ENCODE measurements around the gene LCNL1. TPM values are rescaled to one million over a fixed set of nuclear protein-coding genes. Genes with fewer than 3 reads are reported as not detected.

The LCNL1 gene
- total RNA-seq, 1 donor from 2014 or later = not detected

DNA sequence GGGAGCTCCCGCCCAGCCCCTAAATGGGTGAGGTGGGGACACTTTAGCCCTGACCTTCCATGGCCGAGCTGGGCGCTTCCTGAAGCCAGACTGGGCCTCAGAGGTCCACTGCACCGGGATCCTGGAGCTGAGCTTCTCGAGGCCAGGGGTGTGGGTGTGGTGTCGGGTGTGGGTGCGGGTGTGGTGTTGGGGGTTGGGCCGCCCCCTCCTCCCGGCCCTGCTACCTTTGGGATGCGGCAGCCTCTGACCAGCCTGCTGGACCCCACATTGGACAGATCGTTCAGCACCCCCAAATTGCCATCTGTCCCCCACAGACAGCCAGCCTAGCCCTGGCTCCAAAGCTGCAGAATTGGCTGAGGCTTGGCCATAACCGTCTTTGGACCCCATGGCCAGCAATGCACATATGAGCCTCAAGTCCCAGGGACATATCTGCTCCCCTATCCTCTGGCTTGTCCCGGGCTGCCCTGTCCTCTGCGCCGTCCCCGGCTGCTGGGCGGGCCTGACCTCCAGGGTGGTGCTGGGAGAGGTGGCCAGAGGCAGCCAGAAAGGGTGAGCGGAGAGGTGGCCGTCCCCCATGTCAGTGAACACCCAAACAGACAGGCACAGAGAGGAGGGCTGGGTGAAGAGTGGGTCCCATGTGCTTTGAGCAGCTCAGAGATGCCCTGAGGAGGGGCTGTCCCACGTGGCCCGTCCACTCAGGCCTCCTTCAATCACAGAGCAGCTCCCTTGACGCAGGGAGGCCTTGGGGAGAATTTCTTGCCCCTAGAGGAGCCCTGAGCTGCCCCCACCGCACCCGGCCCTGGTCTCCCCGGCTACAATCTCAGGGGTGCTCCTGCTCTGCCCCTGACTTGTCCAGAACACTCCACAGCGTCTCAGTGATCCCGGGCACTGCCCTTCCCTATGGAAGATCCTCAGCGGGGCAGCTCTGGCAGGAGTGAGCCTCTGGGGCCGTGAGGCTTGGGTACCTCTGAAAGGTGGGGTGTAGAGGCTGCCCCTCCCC, 8.9 kb upstream of the LCNL1 start:
- DNase-seq (ENCODE audit: extremely low read depth, low read depth, low spot score) = no peak

DNA sequence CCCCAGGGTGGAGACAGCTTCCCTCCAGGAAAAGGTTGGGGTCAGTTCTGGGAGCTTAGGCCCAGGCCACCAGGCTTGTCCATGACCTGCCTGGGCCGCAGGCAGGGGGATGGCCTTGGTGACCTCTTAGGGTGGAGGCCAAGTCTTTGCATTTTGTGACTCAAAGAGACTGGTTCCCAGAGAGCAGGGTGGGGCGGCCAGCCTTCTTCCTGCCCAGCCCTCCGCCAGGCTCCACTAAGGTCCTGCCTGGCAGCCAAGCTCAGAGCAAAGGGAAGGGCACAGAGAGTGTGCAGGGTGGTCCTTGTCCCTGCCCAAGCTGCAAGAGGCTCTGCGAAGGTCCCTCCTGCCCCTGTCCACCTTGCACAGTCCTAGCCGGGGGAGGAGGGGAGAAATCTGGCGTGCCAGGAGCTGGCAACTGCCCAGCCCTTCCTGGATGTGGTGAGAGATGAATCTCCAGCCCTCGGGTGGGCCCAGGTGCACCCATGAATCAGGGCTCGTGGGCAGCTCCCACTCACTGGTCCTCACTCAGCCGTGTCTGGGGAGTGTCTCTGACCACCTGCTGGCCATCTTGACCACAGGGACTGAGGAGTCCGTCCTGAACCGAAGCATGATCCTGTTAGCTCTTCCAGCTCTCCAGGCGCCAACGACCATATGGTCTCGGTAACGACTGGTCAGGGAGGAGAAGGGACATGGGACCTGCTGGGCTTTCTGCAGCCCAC, 7.8 kb upstream of the LCNL1 start:
- DNase-seq (ENCODE audit: extremely low read depth, low read depth, low spot score) = no peak

DNA sequence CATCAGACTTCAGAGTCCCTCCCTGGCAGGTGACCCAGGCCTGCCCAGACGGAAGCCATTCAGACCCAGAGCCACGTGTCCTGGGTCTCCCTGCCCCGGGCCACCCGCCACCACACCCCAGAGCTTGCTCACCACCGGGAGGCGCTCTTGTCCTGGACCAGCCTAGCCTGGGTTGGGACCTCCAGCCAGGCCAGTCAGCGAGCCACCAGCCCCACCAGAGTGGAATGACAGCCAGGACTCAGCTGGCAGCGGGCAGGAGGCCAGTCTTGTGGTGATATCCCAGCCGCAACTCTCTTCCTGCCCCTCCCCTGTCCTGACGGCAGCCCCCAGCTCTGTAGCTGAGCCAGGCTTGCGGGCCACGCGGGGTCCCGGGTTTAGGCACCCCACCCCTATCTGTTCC, 7.1 kb upstream of the LCNL1 start:
- no peak for DNase-seq (ENCODE audit: extremely low read depth, low read depth, low spot score)

DNA sequence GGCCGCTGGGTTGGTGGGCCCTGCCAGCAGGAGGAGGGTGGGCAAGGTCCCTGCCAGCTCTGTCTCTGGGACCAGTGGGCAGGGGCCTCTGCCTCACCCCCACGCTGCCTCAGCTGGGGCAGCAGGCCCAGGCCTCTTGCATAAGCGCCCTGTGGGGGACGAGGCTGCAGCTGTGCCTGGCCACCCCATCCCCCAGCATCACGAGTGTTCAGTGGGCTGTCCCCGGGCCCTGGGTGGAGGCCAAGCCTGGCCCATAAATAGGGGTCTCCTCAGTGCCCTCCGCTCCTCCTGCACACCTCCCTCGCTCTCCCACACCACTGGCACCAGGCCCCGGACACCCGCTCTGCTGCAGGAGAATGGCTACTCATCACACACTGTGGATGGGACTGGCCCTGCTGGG, 5.6 kb upstream of the LCNL1 start, which contains the start of gene PTGDS:
PTGDS (plus strand) TSS at position 282 of the 400 bp plus-strand sequence; CDS start at position 357, 75 bp downstream.
- no peak for DNase-seq (ENCODE audit: extremely low read depth, low read depth, low spot score)

DNA sequence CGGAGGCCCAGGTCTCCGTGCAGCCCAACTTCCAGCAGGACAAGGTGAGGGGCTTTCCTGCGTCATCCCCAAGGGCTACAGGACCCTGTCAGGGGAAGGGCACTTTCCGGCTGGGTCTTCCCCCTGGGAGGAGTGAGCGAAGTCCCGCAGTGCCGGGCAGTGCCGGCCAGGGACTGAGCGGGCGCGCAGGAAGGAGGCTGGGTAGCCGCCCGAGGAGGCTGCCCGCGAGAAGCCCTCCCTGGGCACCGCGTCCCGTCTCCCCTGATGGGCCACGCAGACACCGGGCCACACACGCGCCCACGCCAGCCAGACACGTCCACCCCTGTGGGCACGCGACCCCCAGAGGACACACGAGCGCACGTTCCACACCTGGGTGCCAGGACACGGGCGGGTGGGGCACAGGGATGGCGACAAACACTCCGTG, 5.1 kb upstream of the LCNL1 start:
- DNase-seq (ENCODE audit: extremely low read depth, low read depth, low spot score) = no peak

DNA sequence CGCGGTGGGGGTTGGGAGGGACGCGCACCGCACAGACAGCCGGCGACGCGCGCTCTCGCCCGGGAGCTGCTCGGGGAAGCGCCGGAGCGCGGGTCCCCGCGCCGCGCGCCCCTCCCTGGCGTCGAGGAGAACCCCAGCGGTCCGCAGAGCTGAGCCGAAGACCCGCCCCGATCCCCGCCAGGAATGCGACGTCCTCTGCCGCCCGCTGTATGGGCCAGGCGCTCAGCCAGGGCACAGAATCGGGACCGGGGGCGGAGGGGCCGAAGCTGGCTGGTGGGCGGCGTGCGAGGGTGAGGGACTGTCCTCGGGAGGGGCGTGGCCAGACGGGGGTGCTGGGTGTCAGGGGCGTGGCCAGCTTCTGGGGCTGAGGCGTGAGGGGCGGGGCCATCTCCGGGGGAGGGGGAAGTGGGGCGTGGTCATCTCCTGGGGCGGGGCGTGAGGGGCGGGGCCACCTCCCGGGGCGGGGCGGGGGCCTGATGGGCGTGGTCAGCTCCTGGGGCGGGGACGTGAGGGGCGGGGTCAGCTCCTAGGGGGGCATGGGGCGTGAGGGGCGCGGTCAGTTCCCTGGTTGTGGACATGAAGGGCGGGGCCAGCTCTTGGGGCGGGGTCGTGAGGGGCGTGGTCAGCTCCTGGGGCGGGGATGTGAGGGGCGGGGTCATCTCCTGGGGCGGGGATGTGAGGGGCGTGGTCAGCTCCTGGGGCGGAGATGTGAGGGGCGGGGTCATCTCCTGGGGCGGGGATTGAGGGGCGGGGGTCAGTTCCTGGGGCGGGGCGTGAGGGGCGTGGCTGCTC, 4.5 kb upstream of the LCNL1 start:
- no peak for DNase-seq (ENCODE audit: extremely low read depth, low read depth, low spot score)

DNA sequence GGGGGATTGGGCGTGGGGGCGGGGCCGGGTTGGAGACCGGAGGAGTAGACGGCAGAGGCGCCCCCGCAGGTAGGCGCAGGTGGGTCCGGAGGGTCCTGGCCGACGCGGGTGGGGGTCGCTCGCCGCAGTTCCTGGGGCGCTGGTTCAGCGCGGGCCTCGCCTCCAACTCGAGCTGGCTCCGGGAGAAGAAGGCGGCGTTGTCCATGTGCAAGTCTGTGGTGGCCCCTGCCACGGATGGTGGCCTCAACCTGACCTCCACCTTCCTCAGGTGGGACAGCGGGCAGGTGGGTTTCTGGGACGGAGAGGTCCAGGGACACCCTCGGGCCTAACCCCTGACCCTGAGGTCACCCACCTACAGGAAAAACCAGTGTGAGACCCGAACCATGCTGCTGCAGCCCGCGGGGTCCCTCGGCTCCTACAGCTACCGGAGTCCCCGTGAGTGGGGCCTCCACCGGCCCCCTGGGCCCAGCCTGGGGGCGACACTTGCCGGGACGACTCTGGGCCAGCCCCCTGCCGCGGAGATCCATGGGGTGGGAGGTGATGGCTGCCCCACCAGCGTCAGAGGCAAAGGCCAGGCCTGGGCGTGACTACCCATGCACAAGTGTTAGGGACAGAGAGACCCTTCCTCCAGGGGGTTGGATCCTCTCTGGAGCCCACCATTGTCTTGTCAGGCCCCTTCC, 3.8 kb upstream of the LCNL1 start:
- DNase-seq (ENCODE audit: extremely low read depth, low read depth, low spot score) = no peak

DNA sequence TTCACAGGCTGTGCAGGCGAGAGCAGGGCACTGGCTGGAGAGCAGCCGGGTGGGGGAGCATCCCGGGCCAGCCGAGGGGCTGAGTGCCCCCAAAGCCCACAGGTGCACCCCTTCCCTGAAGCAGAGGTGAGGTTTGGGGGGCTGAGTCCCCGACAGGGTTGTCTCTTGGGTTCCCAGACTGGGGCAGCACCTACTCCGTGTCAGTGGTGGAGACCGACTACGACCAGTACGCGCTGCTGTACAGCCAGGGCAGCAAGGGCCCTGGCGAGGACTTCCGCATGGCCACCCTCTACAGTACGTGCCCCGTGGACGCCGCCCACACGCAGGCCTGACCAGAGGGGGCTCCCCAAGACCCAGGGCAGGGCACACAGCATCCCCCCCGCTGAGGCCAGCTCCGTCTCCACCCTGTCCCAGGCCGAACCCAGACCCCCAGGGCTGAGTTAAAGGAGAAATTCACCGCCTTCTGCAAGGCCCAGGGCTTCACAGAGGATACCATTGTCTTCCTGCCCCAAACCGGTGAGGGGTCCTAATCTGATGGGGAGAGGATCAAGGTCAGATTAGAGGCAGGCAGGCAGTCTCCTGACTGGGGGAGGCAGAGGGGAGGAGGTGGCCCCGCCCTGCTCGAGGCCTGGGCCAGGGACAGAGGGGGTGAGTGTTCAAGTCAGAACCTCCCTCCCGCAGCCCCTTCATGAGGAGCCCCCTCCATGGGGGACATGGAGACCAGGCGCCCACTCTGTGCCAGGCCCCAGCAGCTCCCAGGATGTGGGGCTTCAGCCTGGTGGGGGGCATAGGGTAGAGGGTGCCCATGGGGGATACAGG, 2.8 kb upstream of the LCNL1 start:
- no peak for DNase-seq (ENCODE audit: extremely low read depth, low read depth, low spot score)

DNA sequence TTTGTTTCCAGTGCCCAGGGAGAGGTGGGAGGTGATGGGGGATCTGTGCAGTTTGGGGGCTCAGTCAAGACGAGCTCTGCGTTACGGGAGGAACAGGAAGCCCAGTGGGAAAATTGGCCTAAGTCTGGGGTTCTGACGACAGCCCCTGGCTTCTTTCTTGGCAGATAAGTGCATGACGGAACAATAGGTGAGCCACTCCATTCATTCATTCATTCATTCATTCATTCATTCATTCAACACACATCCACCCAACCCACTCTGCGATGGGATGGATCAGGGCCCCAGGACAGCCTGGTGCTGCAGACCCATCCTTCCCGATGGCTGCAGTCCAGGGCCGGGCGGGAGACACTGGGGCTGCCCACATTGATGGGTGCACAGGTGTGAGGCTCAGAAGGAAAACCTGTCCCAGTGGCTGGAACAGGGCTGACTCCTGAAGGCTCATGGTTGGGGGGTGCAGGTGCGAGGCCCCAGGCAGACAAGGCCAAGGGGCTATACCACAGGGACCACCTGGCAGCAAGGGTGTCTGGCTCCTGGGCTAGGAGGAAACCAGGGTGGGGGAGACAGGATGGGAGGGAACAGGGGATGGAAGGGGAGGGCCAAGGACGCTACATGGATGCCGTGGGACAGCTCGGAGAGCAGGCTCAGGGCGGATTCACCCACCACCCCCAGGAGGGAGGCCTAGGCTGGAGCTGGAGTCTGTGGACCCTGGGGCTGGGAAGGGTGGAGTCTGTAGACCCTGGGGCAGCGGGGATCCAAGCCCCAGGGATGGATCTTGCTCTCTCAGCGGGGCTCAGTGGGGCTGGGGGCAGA, 1.9 kb upstream of the LCNL1 start:
- no peak for DNase-seq (ENCODE audit: extremely low read depth, low read depth, low spot score)

DNA sequence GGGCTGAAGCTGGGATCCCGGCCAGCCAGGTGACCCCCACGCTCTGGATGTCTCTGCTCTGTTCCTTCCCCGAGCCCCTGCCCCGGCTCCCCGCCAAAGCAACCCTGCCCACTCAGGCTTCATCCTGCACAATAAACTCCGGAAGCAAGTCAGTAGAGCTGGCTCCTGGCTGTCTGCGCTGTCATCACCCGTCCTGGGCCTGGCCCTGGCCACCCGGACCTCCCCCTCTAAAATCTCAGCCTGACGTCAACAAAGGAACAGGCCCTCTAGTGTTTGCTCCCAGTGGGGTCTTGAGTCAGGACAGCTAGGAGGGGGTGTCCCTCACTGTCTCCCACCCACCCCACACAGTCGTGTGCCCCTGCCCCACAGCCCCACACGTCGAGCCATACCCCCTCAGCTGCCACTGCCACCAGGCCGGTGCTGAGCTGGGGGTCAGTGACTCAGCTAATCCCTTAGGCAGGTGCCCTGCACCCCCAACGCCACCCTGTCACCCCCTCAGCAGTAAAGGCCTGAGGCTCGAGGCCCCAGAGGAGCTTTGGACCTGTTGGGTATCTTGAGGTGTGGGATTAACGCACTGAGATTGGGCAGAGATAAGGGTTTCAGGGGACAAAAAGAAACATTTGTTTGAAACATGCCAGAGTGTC, 1.1 kb upstream of the LCNL1 start:
- no peak for DNase-seq (ENCODE audit: extremely low read depth, low read depth, low spot score)

DNA sequence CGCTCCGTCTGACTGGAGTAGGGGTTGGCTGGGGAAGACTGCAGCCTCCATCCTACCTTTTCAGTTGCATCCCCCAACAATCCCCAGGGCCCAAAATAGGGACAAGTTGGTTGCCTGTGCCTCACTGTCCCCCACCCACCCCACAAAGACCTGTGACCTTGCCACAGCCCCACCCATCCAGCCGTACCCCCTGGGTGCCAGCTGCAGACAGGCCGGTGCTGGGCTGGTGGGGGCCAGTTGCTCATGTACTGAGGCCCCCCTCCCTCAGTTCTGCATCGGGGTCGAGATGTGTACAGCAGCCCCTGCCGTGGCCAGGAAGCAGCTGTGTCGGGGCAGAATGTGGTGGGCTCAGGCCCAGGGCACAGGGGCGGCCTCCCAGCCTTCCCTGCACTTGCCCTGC, 374 bp downstream of the LCNL1 start:
- DNase-seq (ENCODE audit: extremely low read depth, low read depth, low spot score) = no peak

DNA sequence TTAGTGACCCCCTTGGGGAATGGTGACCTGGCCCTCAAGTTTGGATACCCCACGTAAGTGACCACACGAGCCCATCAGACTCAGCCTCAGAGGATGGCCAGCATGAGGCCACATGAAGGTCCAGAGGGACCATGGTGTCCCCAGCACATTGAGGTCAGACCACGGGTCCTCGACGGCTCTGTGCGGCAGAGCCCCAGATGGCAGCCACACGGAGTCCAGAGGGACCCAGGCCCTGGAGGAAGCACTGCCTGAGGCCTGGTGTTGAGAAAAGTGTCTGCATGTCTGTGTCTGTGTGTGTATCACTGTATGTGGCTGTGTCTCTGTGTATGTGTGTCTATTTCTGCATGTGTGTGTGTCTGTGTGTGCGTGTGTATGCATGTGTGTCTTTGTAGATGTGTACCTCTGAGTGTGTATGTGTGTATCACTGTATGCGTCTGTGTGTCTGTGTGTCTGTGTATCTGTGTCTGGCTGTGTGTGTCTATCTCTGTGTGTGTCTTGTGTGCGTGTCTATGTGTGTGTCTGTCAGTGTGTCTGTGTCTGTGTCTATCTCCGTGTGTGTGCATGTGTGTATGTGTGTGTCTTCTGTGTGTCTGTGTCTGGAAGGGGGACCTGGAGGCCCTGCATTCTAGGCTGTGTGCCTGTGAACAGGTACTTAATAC, 992 bp downstream of the LCNL1 start:
- DNase-seq (ENCODE audit: extremely low read depth, low read depth, low spot score) = no peak

DNA sequence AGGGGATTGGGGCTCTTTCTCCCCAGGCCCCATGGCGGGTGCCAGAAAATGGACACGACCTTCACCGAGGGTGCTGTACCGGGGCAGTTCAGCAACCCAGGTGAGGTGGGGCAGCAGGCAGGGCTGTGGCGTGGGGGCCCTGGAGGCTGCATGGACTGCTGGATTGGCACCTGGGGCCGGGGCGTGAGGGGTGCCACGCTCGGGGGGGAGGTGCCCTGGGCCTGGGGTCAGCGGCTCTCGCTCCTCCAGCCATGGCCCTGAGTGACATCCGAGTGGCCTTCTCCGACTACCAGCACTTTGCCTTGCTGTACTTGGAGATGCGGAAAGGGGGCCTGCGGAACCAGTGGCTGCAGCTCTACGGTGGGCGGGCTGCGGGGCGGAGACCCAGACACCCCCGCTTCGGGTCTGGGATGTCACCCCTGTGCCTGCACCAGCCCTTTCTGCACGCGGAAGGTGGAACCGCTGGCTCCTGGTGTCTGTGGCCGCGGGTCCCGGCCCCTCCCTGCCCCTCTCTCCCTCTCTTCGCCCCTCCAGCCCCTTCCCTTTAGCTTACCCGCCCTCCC, 1.8 kb downstream of the LCNL1 start:
- DNase-seq (ENCODE audit: extremely low read depth, low read depth, low spot score) = no peak

DNA sequence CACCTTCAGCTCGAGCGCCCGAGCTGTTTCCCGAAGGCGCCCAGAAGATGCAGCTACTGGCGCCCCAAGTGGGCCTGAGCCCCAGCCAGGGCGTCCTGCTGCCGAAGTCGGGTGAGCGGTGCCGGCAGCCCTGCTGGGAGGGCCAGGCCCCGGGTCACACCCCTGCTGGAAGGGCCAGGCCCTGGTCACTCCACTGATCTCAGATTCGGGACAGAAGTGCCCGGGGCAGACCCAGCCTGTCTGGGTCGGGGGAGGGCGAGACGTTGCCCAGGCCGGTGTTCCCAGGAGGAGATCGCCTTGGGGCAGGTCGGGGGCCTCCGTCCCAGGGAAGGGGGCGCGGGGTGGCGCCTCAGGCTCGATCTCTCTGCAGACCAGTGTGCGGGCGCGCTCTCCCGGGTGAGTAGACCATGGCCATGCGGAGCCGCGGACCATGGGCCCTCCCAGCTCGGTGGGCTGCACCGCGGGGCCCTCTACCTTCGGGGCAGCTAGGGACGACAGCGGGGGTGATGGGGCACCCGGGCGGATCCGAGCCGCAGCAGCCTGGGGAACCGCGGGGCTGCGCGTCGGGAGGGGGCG, 2.3 kb downstream of the LCNL1 start:
- DNase-seq (ENCODE audit: extremely low read depth, low read depth, low spot score) = no peak

DNA sequence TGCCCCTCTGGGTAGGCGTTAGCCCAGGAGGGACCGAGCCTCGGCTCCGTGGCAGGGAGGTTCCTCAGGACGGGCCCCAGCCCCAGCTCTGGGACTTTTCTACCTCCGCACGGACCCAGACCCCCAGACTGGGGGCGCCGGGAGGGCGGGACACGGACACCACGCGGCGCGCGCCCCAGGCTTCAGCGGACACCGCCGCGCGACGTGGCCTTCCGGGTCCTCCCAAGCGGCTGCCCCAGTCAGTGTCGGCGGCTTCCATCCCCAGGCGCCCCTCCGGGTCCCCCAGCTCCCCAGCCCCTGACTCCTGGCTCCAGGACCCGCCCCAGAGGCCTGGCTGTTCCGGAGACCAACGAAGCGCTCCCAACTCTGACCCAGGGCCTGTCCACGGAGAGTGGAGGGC, 3.1 kb downstream of the LCNL1 start:
- no peak for DNase-seq (ENCODE audit: extremely low read depth, low read depth, low spot score)

DNA sequence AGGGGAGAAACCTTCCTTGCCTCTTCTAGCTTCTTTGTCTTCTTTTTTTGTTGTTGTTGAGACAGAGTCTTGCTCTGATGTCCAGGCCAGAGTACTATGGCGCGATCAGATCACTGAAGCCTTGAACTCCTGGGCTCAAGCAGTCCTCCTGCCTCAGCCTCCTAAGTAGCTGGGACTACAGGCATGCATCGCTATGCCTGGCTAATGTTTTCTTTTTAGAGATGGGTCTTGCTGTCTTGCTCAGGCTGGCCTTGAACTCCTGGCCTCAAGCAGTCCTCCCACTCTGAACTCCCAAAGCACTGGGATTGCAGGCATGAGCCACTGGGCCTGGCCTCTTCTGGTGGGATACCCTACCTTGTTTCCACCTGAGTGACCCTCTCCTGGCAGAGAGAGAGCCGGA, 6.1 kb downstream of the LCNL1 start:
- DNase-seq (ENCODE audit: extremely low read depth, low read depth, low spot score) = no peak
